CD8-positive, alpha-beta memory T cell (primary cell): ENCODE measurements around the gene PPAN. TPM values are rescaled to one million over a fixed set of nuclear protein-coding genes. Genes with fewer than 3 reads are reported as not detected.

Experiments used
- CTCF ChIA-PET: fragments of 350-600 bp; sonication (Branson Sonifier 250); formaldehyde crosslinking; loops from one replicate; lab custom pipeline; 2021; ENCODE audit warnings: antibody characterized with exemption; lab: Charles Lee
- POLR2A ChIA-PET: fragments of 350-600 bp; sonication (Branson Sonifier 250); formaldehyde crosslinking; loops from one replicate; lab custom pipeline; 2021; ENCODE audit warnings: antibody characterized with exemption; lab: Charles Lee
- DNase-seq, 5 donors: peaks; one replicate each; pipeline versions ENCODE4 v3.0.0 to v3.0.0-alpha.2; 2020 to 2022; ENCODE audit warnings: mixed read lengths in 1 of 5
- H3K27ac ChIP-seq: one replicate; pipeline ENCODE4 v1.7.0; 2013; ENCODE audit warnings: low read depth, mild to moderate bottlenecking, low read length, moderate library complexity
- H3K27me3 ChIP-seq: 2 replicates; pipeline ENCODE4 v1.7.0; 2013; ENCODE audit warnings: low read length, mild to moderate bottlenecking; ENCODE audit not compliant: insufficient read depth, poor library complexity, severe bottlenecking
- H3K36me3 ChIP-seq: 2 replicates; pipeline ENCODE4 v1.7.0; 2013; ENCODE audit warnings: mild to moderate bottlenecking, low read length, moderate library complexity; ENCODE audit not compliant: insufficient read depth
- H3K4me1 ChIP-seq: 2 replicates; pipeline ENCODE4 v1.7.0; 2013; ENCODE audit warnings: mild to moderate bottlenecking, low read length, moderate library complexity; ENCODE audit not compliant: insufficient read depth
- H3K4me3 ChIP-seq: 2 replicates; pipeline ENCODE4 v1.7.0; 2013; ENCODE audit warnings: mild to moderate bottlenecking, low read length
- H3K9me3 ChIP-seq: 2 replicates; pipeline ENCODE4 v1.7.0; 2013; ENCODE audit warnings: mild to moderate bottlenecking, low read length
- H3K27ac Mint-ChIP-seq, 8 donors: one replicate each; pipeline ENCODE4 v1.8.0; 2020 to 2021; ENCODE audit warnings: mixed read lengths in 8 of 8, mild to moderate bottlenecking in 6 of 8, inconsistent platforms in 3 of 8, moderate library complexity in 3 of 8
- H3K27me3 Mint-ChIP-seq, 2 donors: one replicate each; pipeline ENCODE4 v1.8.0; 2020 to 2021; ENCODE audit warnings: mixed read lengths in 2 of 2, mild to moderate bottlenecking in 1 of 2, moderate library complexity in 1 of 2
- H3K36me3 Mint-ChIP-seq, 3 donors: one replicate each; pipeline ENCODE4 v1.8.0; 2020 to 2021; ENCODE audit warnings: mixed read lengths in 3 of 3, inconsistent platforms in 1 of 3, mild to moderate bottlenecking in 1 of 3
- H3K4me1 Mint-ChIP-seq, 3 donors: one replicate each; pipeline ENCODE4 v1.8.0; 2020 to 2021; ENCODE audit warnings: mixed read lengths in 3 of 3, inconsistent platforms in 1 of 3, mild to moderate bottlenecking in 1 of 3
- H3K4me3 Mint-ChIP-seq, 7 donors: one replicate each; pipeline ENCODE4 v1.8.0; 2020 to 2021; ENCODE audit warnings: mixed read lengths in 7 of 7, mild to moderate bottlenecking in 6 of 7, moderate library complexity in 4 of 7, inconsistent platforms in 2 of 7
- H3K9me3 Mint-ChIP-seq, 5 donors: one replicate each; pipeline ENCODE4 v1.8.0; 2020 to 2022; ENCODE audit warnings: mixed read lengths in 5 of 5, mild to moderate bottlenecking in 3 of 5, moderate library complexity in 2 of 5, inconsistent platforms in 1 of 5
- polyA plus RNA-seq: library from polyadenylated mRNA; unstranded; fragments of 300-500 nt; fragmentation: Illumina TruSeq; gene quantifications from one replicate; pipeline ENCODE4 v1.2.3, GENCODE V29; 2021
- total RNA-seq, 2 experiments: library from RNA; stranded (reverse); gene quantifications; one replicate each; pipeline ENCODE4 v1.2.3, GENCODE V29; 2021

Gene PPAN
- total and polyA plus RNA-seq, 3 experiments from 2014 or later = 47.4 to 284 (median 273) TPM

DNA sequence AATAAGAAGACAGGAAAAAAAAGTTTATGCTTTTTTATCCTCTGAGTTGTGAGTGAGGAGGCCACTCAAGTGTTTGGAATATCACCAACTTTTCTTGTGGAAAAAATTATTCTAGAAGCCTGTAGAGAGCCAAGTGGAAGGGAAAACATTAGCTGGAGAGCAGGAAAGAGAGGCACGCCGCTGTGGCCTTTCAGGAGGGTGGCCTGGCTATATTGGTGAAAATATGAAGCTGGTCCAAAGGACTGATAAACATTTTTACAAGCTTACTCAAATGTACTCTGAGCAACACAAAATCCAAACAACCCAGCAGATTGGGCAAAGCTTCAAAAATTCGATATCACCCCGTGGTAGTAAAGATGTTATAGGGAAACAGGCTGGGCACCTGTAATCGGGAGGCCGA, 15.9 kb downstream of the PPAN start:
- no peak overlapping the region for H3K4me3 Mint-ChIP-seq
- ChIA-PET CTCF (interaction anchor here (0.8 to 1.4 kb wide), 2 partner anchors 19 to 37 kb away, joined by 3 read pairs; no protein-coding TSS in a partner anchor), POLR2A (interaction anchor here (0.7 kb wide), 1 partner anchor 595 kb away, joined by 6 read pairs; no protein-coding TSS in a partner anchor)
- DNase-seq = no peak
- H3K36me3 Mint-ChIP-seq = peaks cover 0 to 31% (median 6%) of the 10 kb centered on the region in 3 donors
- Histone ChIP-seq H3K4me3 (no peak overlapping the region), H3K27me3 (no peaks in the 10 kb centered on the region), H3K4me1 (peaks cover 20% of the 10 kb centered on the region), H3K9me3 (no peaks in the 10 kb centered on the region), H3K36me3 (peaks cover 8% of the 10 kb centered on the region), H3K27ac (no peak overlapping the region)
- no peaks in the 10 kb centered on the region for H3K27me3 Mint-ChIP-seq
- peaks cover 11 to 22% (median 17%) of the 10 kb centered on the region in 3 donors for H3K4me1 Mint-ChIP-seq
- H3K9me3 Mint-ChIP-seq = no peaks in the 10 kb centered on the region
- no peak overlapping the region for H3K27ac Mint-ChIP-seq

DNA sequence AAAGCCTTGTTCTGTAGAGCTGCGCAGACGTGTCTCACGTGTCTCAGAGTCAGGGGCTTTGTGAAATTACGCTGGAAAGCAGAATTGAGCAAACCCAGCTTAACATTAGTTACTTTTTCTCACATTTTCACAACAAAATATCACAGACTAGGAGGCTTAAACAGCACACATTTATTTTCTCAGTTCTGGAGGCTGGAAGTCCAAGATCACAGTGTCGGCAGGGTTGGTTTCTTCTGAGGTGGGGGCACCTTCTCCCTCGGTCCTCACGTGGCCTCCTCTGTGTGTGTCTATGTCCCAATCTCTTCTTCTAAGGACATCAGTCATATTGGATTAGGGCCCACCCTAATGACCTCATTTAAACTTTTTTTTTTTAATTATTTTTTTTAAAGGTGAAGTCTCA, 18.3 kb downstream of the PPAN start:
- H3K27ac Mint-ChIP-seq = peak overlapping the region in 2 of 8 donors; percentile 17 to 71
- POLR2A ChIA-PET = interaction anchor here (0.6 kb wide), 1 partner anchor 165 kb away, joined by 3 read pairs; the partner anchor contains the start of gene ICAM5
- H3K27ac ChIP-seq = no peak overlapping the region
- CTCF ChIA-PET = interaction anchor here (0.6 to 0.9 kb wide), 2 partner anchors 12 to 19 kb away, joined by 3 read pairs; no protein-coding TSS in a partner anchor
- H3K4me3 Mint-ChIP-seq = no peak overlapping the region
- no peaks in the 10 kb centered on the region for H3K9me3 ChIP-seq
- H3K4me3 ChIP-seq = no peak overlapping the region
- H3K36me3 Mint-ChIP-seq = peaks cover 0 to 21% (median 3%) of the 10 kb centered on the region in 3 donors
- no peaks in the 10 kb centered on the region for H3K4me1 ChIP-seq
- H3K4me1 Mint-ChIP-seq = peaks cover 6 to 8% (median 6%) of the 10 kb centered on the region in 3 donors
- H3K27me3 Mint-ChIP-seq = no peaks in the 10 kb centered on the region
- H3K36me3 ChIP-seq = no peaks in the 10 kb centered on the region
- H3K9me3 Mint-ChIP-seq = no peaks in the 10 kb centered on the region
- DNase-seq = no peak
- no peaks in the 10 kb centered on the region for H3K27me3 ChIP-seq

DNA sequence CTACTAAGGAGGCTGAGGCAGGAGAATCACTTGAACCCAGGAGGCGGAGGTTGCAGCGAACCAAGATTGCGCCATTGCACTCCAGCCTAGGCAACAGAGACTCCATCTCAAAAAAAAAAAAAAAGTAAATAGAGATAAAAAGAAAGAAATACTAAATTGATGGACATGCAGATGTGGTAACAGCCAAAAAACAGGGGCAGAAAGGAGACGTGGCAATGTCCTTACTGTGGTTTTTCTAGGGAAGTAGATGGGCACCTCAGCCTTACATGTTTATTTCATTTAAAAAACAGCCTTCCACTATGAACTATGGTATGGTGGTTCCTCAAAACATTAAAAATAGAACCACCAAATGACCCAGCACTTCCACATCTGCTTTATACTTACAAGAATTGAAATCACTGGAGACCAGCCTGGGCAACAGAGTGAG, 20.1 kb downstream of the PPAN start:
- no peaks in the 10 kb centered on the region for H3K27me3 ChIP-seq
- DNase-seq = no peak
- no peaks in the 10 kb centered on the region for H3K9me3 ChIP-seq
- H3K4me3 Mint-ChIP-seq = no peak overlapping the region
- no peaks in the 10 kb centered on the region for H3K27me3 Mint-ChIP-seq
- H3K27ac Mint-ChIP-seq = peak overlapping the region in 1 of 8 donors; percentile 66
- CTCF ChIA-PET = interaction anchor here (1.0 to 2.1 kb wide), 2 partner anchors 48 to 124 kb away, joined by 3 to 5 read pairs; no protein-coding TSS in a partner anchor
- H3K9me3 Mint-ChIP-seq = no peaks in the 10 kb centered on the region
- H3K36me3 ChIP-seq = no peaks in the 10 kb centered on the region
- H3K4me1 ChIP-seq = no peaks in the 10 kb centered on the region
- H3K4me3 ChIP-seq = no peak overlapping the region
- H3K27ac ChIP-seq = no peak overlapping the region
- H3K4me1 Mint-ChIP-seq = no peaks in the 10 kb centered on the region
- POLR2A ChIA-PET = no interaction called here
- peaks cover 0 to 27% (median 7%) of the 10 kb centered on the region in 3 donors for H3K36me3 Mint-ChIP-seq

DNA sequence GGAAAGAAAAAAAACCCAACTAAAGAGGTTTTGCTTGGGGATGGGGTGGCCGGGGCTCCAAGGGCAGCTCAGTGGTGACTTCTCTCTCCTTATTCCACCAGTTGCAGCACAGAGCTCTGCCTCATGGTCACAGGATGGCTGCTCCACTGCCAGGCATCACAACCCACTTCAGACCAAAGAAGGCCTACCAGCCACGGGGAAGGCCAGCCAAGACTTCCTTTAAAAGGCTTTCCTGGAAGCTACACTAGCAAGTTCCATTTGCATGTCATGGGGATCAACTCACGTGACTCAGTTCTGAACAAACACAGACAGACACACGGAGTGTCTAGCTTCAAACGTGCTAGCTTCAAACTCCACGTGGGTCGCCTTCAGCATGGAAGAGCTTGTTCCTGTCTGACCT, 26.7 kb downstream of the PPAN start:
- Histone ChIP-seq H3K4me3 (no peak overlapping the region), H3K36me3 (peaks cover 35% of the 10 kb centered on the region), H3K27ac (no peak overlapping the region), H3K4me1 (no peaks in the 10 kb centered on the region), H3K27me3 (no peaks in the 10 kb centered on the region), H3K9me3 (no peaks in the 10 kb centered on the region)
- Mint-ChIP-seq H3K27ac (peak overlapping the region in 1 of 8 donors; percentile 46), H3K36me3 (peaks cover 5 to 73% (median 11%) of the 10 kb centered on the region in 3 donors), H3K27me3 (no peaks in the 10 kb centered on the region), H3K9me3 (no peaks in the 10 kb centered on the region), H3K4me3 (no peak overlapping the region), H3K4me1 (peaks cover 0 to 3% (median 2%) of the 10 kb centered on the region in 3 donors)
- POLR2A ChIA-PET = interaction anchor here (0.6 to 1.8 kb wide), 3 partner anchors 10 to 22 kb away, joined by 4 to 7 read pairs (median 5); no protein-coding TSS in a partner anchor
- CTCF ChIA-PET = interaction anchor here (0.7 to 2.9 kb wide), 5 partner anchors 10 to 117 kb away, joined by 3 to 12 read pairs (median 5); no protein-coding TSS in a partner anchor
- DNase-seq = no peak

DNA sequence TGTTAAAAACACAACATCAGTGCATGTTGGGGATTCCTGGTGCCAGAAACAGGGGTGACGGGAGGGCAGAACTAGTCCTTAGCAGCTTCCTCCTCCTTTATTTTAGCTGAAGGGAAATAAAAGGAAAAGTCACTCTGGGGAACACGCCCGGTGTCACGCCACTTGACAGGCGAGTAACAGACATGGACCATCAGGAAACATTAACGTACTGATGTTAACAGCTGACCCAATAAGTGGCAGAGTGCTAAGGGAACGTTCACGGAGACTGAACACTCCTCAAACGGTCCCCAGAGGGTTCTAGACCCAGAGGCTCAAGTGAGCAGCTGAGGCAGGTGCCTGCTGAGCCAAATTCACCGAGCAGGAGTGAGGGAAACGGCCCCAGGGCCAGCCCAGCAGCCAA, 27.4 kb downstream of the PPAN start:
- CTCF ChIA-PET = interaction anchor here (1.4 to 2.9 kb wide), 4 partner anchors 9 to 116 kb away, joined by 3 to 12 read pairs (median 8); no protein-coding TSS in a partner anchor
- Histone ChIP-seq H3K27ac (no peak overlapping the region), H3K27me3 (no peaks in the 10 kb centered on the region), H3K36me3 (peaks cover 38% of the 10 kb centered on the region), H3K9me3 (no peaks in the 10 kb centered on the region), H3K4me1 (no peaks in the 10 kb centered on the region), H3K4me3 (no peak overlapping the region)
- Mint-ChIP-seq H3K4me1 (peaks cover 1 to 3% (median 2%) of the 10 kb centered on the region in 3 donors), H3K27ac (peak overlapping the region in 1 of 8 donors; percentile 19), H3K36me3 (peaks cover 5 to 74% (median 11%) of the 10 kb centered on the region in 3 donors), H3K4me3 (no peak overlapping the region), H3K9me3 (no peaks in the 10 kb centered on the region), H3K27me3 (no peaks in the 10 kb centered on the region)
- DNase-seq = no peak
- POLR2A ChIA-PET = interaction anchor here (1.2 kb wide), 1 partner anchor 14 kb away, joined by 5 read pairs; no protein-coding TSS in a partner anchor

DNA sequence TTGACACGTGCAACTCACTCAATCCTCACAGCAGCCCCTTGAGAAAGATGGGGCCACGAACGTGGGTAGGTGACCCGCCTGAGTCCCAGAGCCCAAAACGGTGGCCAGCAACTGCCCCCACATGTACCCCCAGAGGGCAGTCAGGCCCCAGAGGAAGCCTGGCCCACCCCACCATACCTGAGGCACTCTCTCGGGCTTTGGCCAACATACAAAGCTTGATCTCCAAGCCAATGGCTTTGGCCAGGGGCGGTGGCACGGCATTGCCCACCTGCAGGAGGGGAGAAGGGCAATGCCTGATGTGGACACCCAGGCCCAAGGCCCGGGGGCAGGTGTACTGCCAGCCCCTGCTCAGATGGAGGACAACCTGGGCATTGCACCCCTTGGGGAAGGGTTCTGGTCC, 27.9 kb downstream of the PPAN start:
- no peaks in the 10 kb centered on the region for H3K9me3 Mint-ChIP-seq
- no peaks in the 10 kb centered on the region for H3K27me3 Mint-ChIP-seq
- no peaks in the 10 kb centered on the region for H3K27me3 ChIP-seq
- POLR2A ChIA-PET = no interaction called here
- no peak overlapping the region for H3K4me3 Mint-ChIP-seq
- peaks cover 2 to 6% (median 3%) of the 10 kb centered on the region in 3 donors for H3K4me1 Mint-ChIP-seq
- H3K36me3 Mint-ChIP-seq = peaks cover 5 to 78% (median 11%) of the 10 kb centered on the region in 3 donors
- no peaks in the 10 kb centered on the region for H3K9me3 ChIP-seq
- CTCF ChIA-PET = interaction anchor here (1.3 to 2.0 kb wide), 2 partner anchors 14 to 21 kb away, joined by 3 to 10 read pairs; no protein-coding TSS in a partner anchor
- peaks cover 2% of the 10 kb centered on the region for H3K4me1 ChIP-seq
- peaks cover 43% of the 10 kb centered on the region for H3K36me3 ChIP-seq
- H3K4me3 ChIP-seq = no peak overlapping the region
- peak overlapping the region in 1 of 8 donors; percentile 26 for H3K27ac Mint-ChIP-seq
- no peak overlapping the region for H3K27ac ChIP-seq
- no peak for DNase-seq

DNA sequence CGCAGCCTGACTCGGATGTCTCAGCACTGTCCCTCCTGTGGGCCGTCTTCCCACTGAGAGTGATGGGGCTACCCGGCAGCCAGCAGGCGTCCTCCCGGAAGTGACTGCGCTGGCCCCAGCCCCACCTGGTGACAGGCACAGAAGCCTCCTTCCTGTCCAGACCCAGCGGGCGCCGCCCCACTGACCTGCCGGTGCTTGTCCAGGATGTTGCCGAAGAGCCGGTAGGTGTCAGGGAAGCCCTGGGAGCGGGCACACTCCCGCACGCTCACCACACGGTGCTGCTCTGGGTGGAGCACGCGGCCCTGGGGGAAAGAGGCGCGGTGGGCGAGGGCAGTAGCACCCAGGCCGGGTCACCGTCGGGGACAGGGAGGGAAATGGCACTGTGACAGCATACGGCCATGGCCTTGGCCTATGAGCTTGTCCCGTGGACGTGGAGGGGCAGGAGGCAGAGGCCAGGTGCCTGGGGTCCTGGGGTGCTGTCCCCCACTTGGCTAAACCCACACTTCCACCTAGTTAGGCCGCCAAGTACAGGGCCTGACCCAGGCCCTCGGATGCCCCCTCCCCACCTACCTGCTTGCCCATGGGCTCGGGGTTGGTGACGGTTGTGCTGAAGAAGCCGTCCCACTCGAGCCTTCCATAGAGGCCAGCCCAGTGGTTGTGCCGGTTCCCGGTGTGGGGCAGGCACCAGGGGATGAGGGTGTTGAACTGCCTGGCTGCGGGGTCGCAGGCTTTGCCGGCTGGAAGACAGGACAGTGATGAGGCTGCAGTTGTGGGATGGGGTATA, 29.6 kb downstream of the PPAN start:
- Histone ChIP-seq H3K27me3 (no peaks in the 10 kb centered on the region), H3K9me3 (no peaks in the 10 kb centered on the region), H3K4me3 (no peak overlapping the region), H3K36me3 (peaks cover 59% of the 10 kb centered on the region), H3K4me1 (peaks cover 13% of the 10 kb centered on the region), H3K27ac (no peak overlapping the region)
- Mint-ChIP-seq H3K4me3 (no peak overlapping the region), H3K36me3 (peaks cover 5 to 86% (median 8%) of the 10 kb centered on the region in 3 donors), H3K4me1 (peaks cover 2 to 13% (median 3%) of the 10 kb centered on the region in 3 donors), H3K9me3 (no peaks in the 10 kb centered on the region), H3K27ac (peak overlapping the region in 1 of 8 donors; percentile 79), H3K27me3 (no peaks in the 10 kb centered on the region)
- DNase-seq = no peak
- POLR2A ChIA-PET = no interaction called here
- CTCF ChIA-PET = no interaction called here
